ENCODE results near the gene PTPA.

DNA sequence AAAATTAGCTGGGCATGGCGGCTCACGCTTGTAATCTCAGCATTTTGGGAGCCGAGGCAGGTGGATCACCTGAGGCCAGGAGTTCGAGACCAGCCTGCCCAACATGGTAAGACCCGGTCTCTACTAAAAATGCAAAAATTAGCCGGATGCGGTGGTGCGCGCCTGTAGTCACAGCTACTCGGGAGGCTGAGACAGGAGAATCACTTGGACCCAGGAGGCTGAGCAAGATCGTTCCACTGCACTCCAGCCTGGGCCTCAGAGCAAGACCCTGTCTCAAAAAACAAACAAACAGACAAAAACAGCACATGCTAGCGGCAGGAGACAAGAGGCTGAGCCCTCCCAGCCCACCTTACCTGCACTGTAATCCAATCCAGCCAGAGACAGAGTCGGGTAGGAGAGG, 31.4 kb upstream of the PTPA start:
- TF ChIP-seq, protein P1, sequence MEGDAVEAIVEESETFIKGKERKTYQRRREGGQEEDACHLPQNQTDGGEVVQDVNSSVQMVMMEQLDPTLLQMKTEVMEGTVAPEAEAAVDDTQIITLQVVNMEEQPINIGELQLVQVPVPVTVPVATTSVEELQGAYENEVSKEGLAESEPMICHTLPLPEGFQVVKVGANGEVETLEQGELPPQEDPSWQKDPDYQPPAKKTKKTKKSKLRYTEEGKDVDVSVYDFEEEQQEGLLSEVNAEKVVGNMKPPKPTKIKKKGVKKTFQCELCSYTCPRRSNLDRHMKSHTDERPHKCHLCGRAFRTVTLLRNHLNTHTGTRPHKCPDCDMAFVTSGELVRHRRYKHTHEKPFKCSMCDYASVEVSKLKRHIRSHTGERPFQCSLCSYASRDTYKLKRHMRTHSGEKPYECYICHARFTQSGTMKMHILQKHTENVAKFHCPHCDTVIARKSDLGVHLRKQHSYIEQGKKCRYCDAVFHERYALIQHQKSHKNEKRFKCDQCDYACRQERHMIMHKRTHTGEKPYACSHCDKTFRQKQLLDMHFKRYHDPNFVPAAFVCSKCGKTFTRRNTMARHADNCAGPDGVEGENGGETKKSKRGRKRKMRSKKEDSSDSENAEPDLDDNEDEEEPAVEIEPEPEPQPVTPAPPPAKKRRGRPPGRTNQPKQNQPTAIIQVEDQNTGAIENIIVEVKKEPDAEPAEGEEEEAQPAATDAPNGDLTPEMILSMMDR (IDR thresholded peaks at IDR 0.05): no peak
- TF ChIP-seq EZH2 (IDR thresholded peaks at IDR 0.05; ENCODE audit: borderline replicate concordance, insufficient read depth, low read depth, low read length, poor library complexity, severe bottlenecking): no peak
